Prostate gland (tissue), 1 donor: Measurements from ENCODE around the gene PTPRM.

Experiments used
- POLR2A ChIP-seq: fragments of 450-650 bp; IDR thresholded peaks from one replicate; pipeline ENCODE4 v1.6.1; 2016; ENCODE audit warnings: antibody characterized with exemption, mild to moderate bottlenecking
- POLR2AphosphoS5 ChIP-seq: sonication (generic); formaldehyde crosslinking; IDR thresholded peaks from one replicate; pipeline ENCODE4 v1.6.1; 2017; ENCODE audit warnings: antibody characterized with exemption

GRCh38 chr18:8339952-8340351 lies 772.8 kb downstream of the PTPRM start:
- TF ChIP-seq POLR2AphosphoS5, result no peak
- no peak for TF ChIP-seq POLR2A
